ENCODE measurements around the gene COX14.
"Not testable (repeated sequence)": the region's sequence is repeated elsewhere in the genome, so short reads cannot be mapped to it uniquely, and the experiment has no call there.

Gene COX14

GRCh38 chr12:50129290-50129689, 17.3 kb downstream of the COX14 start:
- TF ChIP-seq CTCF (conservative IDR thresholded peaks at IDR 0.05; ENCODE audit: low read depth, low read length), result no peak
- no peak for DNase-seq (ENCODE audit: low read depth)
- no peak overlapping the region for H3K4me3 ChIP-seq (ENCODE audit: low read depth, low read length)

DNA sequence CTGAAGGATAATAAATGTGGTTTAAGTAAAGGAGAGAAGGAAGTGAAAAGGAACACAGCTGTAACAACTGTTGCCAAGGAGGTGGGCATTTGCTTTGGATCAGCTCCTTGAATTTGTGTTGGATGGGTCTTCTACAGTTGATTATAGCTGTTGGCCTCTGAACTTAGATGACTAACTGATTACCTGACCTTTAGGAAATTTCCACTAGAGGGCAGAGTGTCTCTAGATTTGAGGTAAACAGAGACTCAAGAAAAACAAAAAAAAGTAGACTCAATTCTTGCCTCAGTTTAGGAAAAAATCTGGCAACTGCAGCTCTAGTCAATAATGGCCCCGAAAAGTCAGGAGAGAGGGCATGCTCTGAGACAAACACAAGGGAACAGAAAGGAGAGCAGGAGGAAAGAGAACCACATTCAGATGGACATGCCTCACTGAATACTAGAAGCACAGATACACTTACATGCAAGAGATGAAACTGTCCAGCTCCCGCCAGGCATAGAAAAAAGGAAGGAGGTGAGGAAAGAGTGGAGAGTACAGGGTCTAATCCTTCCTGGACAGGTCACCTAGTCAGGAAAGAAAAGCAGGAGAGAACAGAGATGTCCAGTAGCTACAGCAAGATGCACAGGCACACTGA, 20.6 kb downstream of the COX14 start:
- TF ChIP-seq CTCF (conservative IDR thresholded peaks at IDR 0.05; ENCODE audit: low read depth, low read length), result peak; percentile 43
- DNase-seq (ENCODE audit: low read depth), result peak; percentile 56
- H3K4me3 ChIP-seq (ENCODE audit: low read depth, low read length), result no peak overlapping the region

GRCh38 chr12:50142993-50143392, 31.0 kb downstream of the COX14 start:
- H3K4me3 ChIP-seq (ENCODE audit: low read depth, low read length), result no peak overlapping the region
- DNase-seq (ENCODE audit: low read depth), result no peak
- TF ChIP-seq CTCF (conservative IDR thresholded peaks at IDR 0.05; ENCODE audit: low read depth, low read length), result no peak

DNA sequence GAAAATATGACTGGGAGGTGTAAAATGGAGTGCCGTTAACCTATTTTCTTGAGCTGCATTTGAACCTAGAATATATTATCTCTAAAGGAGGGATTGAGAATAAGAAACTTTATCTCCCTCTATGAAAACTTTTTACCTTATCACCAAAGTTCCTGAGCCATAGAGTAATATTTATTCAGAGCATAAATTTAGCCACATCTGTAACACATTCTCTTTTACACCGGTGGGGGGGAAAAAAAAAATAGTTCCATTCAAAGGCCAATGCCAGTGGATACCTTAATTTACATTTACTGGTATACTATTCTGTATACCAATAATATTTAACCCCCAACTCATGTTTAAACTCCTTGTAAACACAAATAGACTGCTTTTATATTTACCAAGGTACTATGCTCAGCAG, 33.4 kb downstream of the COX14 start:
- H3K4me3 ChIP-seq (ENCODE audit: low read depth, low read length), result no peak overlapping the region
- DNase-seq (ENCODE audit: low read depth), result no peak
- TF ChIP-seq CTCF (conservative IDR thresholded peaks at IDR 0.05; ENCODE audit: low read depth, low read length), result no peak

- no peak for DNase-seq (ENCODE audit: low read depth)
- H3K4me3 ChIP-seq (ENCODE audit: low read depth, low read length), result no peak overlapping the region
- no peak for TF ChIP-seq CTCF (conservative IDR thresholded peaks at IDR 0.05; ENCODE audit: low read depth, low read length)
These were observed 35.2 kb downstream of the COX14 start for GRCh38 chr12:50147281-50147680.

GRCh38 chr12:50148011-50148410, 36.0 kb downstream of the COX14 start:
- DNase-seq (ENCODE audit: low read depth); H3K4me3 ChIP-seq (ENCODE audit: low read depth, low read length): not testable (repeated sequence)

GRCh38 chr12:50149311-50149710, 37.3 kb downstream of the COX14 start:
- H3K4me3 ChIP-seq (ENCODE audit: low read depth, low read length), result no peak overlapping the region
- no peak for DNase-seq (ENCODE audit: low read depth)
- no peak for TF ChIP-seq CTCF (conservative IDR thresholded peaks at IDR 0.05; ENCODE audit: low read depth, low read length)

All from choroid plexus epithelial cell (primary cell).